Measurements from ENCODE around the gene DLK1. TPM values are rescaled to one million over a fixed set of nuclear protein-coding genes. Genes with fewer than 3 reads are reported as not detected.

DLK1 gene
- total and polyA plus RNA-seq, 8 donors: 0.25 to 1.7 (median 1.6) TPM; not detected in 1

GRCh38 chr14:100737526-100737925 lies 10.8 kb downstream of the DLK1 start:
- Histone ChIP-seq H3K9me3 (no peaks in the 10 kb centered on the region), H3K4me1 (no peaks in the 10 kb centered on the region), H3K36me3 (no peaks in the 10 kb centered on the region), H3K27me3 (peaks cover 0 to 12% of the 10 kb centered on the region in 2 donors), H3K4me3 (no peak overlapping the region), H3K27ac (no peak overlapping the region)
- intact Hi-C loops (cut with DNase I): no loop called here
- TF ChIP-seq CTCF (IDR thresholded peaks at IDR 0.05): no peak
- ATAC-seq: no peak
- peak in 1 of 4 donors; percentile 27 for DNase-seq

DNA sequence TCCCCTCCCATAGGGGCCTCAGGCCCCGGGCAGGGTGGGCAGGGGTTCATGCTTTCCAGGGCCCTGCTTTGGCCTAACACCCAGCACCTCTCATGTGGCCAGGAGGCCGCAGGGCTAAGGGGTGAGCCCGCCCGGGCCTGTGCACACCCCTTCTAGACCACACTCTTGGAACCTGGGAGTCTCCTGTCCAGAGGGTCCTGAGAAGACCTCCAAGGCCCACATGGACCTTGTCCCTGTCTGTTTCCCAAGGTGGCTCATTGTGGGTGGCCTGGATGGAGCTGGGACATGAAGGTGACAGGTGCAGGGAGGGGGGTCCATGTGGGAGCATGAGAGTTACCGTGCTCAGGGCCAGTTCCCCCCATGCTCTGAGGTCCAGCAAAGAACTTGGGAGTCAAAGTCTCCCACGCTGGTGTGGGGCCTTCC lies 11.6 kb downstream of the DLK1 start:
- Histone ChIP-seq H3K4me1 (no peaks in the 10 kb centered on the region), H3K27ac (no peak overlapping the region), H3K36me3 (no peaks in the 10 kb centered on the region), H3K27me3 (peaks cover 0 to 7% of the 10 kb centered on the region in 2 donors), H3K9me3 (no peaks in the 10 kb centered on the region), H3K4me3 (no peak overlapping the region)
- TF ChIP-seq CTCF (IDR thresholded peaks at IDR 0.05): no peak
- ATAC-seq: no peak
- peak in 2 of 4 donors; percentile 17 to 61 for DNase-seq
- intact Hi-C loops (cut with DNase I): no loop called here

GRCh38 chr14:100738704-100739131 lies 12.0 kb downstream of the DLK1 start:
- DNase-seq (peak in 2 of 4 donors; percentile 19 to 60), ATAC-seq (no peak)
- Histone ChIP-seq H3K4me3 (no peak overlapping the region), H3K27me3 (peaks cover 0 to 7% of the 10 kb centered on the region in 2 donors), H3K9me3 (no peaks in the 10 kb centered on the region), H3K4me1 (no peaks in the 10 kb centered on the region), H3K27ac (no peak overlapping the region), H3K36me3 (no peaks in the 10 kb centered on the region)
- no peak for TF ChIP-seq CTCF (IDR thresholded peaks at IDR 0.05)
- intact Hi-C loops (cut with DNase I): no loop called here

GRCh38 chr14:100739306-100739705 lies 12.6 kb downstream of the DLK1 start:
- no peak for TF ChIP-seq CTCF (IDR thresholded peaks at IDR 0.05)
- no peak for DNase-seq

GRCh38 chr14:100740196-100740825 lies 13.6 kb downstream of the DLK1 start:
- DNase-seq (no peak), ATAC-seq (no peak)
- H3K36me3 ChIP-seq: no peaks in the 10 kb centered on the region
- no peak for TF ChIP-seq CTCF (IDR thresholded peaks at IDR 0.05)
- H3K4me1 ChIP-seq: no peaks in the 10 kb centered on the region
- no peaks in the 10 kb centered on the region for H3K9me3 ChIP-seq
- no peak overlapping the region for H3K27ac ChIP-seq
- intact Hi-C loops (cut with DNase I): no loop called here
- peaks cover 0 to 7% of the 10 kb centered on the region in 2 donors for H3K27me3 ChIP-seq
- no peak overlapping the region for H3K4me3 ChIP-seq

More at GRCh38 chr14:100739306-100739705, 12.6 kb downstream of the DLK1 start:
- H3K9me3 ChIP-seq: no peaks in the 10 kb centered on the region
- ATAC-seq: no peak
- no peak overlapping the region for H3K4me3 ChIP-seq
- intact Hi-C loops (cut with DNase I): no loop called here
- H3K4me1 ChIP-seq: no peaks in the 10 kb centered on the region
- H3K27ac ChIP-seq: no peak overlapping the region
- H3K36me3 ChIP-seq: no peaks in the 10 kb centered on the region
- peaks cover 0 to 7% of the 10 kb centered on the region in 2 donors for H3K27me3 ChIP-seq
